ENCODE results near the gene TECPR1.

TECPR1 gene

DNA sequence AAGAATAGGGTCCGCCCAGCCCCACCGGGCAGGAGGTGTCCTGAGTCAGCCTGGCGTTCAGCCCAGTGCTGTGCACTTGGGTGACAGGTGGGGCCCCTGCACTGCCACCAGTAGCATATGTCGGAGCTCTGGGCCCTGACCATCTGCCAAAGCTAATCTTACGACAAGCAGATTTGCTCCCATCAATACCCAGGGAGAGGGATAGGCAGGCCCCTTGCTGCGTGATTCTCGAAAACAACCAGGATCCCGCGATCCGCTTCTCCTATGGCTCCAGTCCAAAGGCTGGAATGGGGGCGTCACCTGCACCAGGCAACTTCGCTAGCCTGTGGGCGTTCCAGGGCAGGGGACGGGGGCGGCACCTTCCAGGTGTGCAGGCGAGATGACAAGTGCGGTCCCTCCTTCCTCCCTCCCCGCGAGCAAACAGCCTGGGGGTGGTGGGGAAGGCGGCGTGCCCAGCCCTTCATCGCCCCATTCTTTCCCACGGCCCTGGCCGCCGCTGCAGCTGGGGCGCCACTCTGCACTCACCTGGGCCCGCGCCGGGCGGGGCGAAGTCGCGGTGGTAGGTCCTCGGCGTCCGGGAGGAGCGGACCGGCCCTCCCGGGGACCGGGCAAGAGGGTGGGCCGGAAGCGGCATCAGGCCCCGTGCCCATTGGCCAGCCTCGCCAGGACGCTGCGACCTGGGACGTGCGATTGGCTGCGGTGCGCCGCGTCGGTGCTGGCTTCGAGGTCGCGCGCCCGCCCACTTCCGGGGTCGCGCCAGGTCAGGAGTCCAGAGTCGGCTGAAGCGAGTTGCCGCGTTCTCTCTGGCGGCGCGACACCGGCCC, at the start of gene TECPR1:
TSS of gene TECPR1 (minus strand) at position 632 of the 824 bp plus-strand sequence. CDS start 6,086 bp downstream, outside the sequence.
- peak; percentile 65 for DNase-seq

GRCh38 chr7:98300595-98301372, 48.8 kb upstream of the TECPR1 start:
- no peak for DNase-seq

DNA sequence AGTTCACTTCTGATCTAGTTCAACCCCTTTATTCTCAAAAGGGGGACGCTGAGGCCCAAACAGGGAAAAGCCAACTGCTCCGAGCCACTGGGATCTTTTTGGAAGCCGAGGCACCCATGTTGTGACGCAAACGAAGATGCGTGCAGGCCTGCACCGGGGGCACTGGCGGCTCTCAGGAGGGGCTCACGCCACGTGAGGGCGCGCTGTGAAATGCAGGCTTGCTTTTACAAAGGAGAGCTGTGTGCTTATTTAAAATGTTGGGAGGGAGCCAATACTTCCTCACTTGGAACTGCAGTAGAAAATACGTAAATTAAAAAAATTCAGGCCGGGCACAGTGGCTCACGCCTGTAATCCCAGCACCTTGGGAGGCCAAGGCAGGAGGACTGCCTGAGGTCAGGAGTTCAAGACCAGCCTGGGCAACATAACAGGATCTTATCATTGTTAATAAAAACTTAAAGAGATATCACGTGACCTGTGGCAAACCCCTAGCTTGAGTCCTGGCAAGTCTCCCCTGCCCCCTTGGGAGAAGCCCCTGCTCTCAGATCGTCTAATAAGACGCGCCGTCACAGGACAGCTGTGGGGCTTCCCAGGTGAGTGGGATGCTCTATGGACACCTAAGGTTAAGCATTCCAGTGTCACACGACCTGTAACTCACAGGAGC, 45.7 kb upstream of the TECPR1 start:
- DNase-seq: no peak

GRCh38 chr7:98296833-98297232, 44.8 kb upstream of the TECPR1 start:
- no peak for DNase-seq

DNA sequence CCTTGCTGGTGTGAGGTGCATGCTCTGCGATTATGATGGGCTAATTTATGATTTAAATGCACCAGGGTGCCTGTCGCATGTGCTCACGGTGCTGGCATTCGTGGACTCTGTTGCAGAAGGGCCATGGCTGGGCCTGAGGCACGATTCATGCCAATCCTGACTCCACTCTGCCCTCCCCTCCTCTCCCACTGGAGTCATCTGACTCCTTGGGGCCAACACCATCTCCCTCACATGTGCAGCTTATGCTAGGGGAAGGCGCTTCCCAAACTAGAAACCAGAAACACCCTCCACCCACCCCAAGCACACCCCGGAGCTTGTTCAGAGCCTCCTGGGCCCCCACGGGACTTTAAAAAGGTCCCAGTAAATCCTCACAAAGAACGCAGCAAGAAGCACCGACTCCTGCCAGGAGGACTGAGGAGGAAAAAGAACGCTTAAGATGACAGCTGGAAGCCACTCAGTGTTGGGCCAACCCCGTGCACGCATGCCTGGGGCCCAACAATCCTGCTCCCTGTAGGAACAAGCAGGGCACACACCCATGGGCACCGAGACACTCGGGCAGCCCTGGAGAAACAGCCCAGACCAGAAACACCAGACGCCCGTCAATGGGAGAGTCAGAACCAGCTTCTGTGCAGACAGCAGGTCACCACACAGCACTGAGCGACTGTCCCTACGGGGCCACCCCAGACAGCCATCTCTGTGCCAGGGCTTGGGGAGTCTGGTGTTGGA, 43.6 kb upstream of the TECPR1 start:
- no peak for DNase-seq

GRCh38 chr7:98294798-98295382, 42.9 kb upstream of the TECPR1 start:
- DNase-seq: no peak

GRCh38 chr7:98294326-98294725, 42.3 kb upstream of the TECPR1 start:
- no peak for DNase-seq

DNA sequence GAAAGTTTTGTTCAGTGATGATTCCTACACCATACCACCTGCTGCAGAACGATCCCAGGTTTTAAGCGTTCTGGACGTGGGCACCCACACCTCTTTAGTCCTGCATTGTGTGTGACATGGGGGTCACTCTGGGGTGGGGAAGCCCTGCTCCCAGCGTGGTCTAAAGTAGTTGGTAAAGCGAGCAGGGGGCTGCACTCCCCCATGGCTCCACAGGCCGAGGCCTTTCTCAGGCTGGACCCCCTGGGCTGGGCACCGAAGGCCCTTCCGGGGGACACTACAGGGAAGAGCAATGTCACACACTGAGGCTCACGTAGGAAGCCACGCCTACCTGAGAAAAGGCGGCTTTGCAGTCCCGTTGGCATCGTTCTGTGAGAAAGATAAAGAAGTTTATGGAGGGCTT, 41.7 kb upstream of the TECPR1 start:
- no peak for DNase-seq

DNA sequence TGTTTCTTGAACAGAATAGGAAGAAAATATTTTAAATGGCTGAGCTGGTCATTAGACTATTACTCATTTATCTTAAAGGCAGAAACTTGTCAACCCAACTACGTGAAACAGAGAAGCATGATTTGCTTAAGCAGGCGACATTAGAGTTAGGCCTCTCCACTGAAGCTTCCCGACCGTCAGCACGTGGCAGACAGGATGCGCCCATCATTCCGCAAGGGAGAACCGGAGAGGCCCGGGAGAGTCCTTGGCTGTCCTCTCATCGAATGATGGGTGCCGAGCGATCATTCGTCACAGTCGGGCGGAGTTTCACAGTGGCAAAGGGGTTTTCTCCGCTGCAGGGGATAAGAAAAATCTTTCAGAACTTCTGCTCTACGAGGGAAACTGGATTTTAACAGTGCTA, 41.2 kb upstream of the TECPR1 start:
- DNase-seq: no peak

GRCh38 chr7:98291717-98292116, 39.7 kb upstream of the TECPR1 start:
- no peak for DNase-seq

DNA sequence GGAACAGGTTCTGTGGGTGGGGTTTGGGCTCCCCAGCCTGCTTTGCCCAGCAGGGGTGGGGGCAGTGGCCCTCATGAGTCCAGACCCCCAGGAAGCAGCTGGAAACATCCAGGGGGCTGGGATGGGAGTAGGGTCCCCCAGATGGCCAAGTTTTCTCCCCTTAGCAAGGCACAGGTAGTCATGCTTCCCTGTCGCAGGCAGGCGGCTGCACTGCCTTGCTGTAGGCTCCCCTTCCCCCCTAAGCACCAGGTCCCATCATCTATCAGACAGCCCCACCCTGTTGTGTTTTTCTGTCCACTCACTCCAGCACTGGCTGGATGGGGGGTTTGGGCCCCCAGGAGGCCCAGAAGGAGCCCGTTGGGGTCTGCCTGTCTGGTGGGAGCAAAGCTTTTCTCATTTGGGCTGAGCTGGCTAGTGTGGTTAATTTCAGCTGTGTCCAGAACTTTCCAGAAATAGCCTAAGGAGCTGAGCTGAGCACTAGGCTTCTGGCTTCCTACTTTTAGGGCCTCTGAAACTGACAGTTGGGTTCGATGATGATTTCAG, 37.4 kb upstream of the TECPR1 start:
- DNase-seq: no peak

- no peak for DNase-seq
Observed at GRCh38 chr7:98288064-98288823, 36.2 kb upstream of the TECPR1 start.

DNA sequence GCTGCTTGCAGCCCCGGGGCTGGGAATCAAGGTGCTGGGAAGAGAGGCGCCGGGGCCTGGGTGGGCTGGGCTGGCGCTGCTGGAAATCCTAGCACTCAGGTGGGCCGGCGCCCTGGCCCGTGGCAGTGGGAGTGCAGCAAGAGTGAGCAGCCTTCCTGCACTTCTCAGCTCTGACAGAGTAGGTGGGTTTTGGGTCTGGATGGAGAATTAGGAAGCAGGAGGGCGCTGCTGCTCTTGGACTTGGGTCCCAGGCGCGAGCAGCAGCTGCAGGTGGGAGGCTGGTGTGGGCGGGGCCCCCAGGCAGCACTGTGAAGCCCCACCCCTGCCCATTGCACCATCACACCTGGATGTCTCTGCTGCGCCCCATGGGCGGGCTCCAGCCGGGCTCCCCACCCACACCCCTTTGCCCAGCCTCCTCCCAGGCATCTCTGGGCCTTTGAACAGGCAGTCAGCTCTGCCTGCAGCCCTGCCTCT, 35.5 kb upstream of the TECPR1 start:
- no peak for DNase-seq

DNA sequence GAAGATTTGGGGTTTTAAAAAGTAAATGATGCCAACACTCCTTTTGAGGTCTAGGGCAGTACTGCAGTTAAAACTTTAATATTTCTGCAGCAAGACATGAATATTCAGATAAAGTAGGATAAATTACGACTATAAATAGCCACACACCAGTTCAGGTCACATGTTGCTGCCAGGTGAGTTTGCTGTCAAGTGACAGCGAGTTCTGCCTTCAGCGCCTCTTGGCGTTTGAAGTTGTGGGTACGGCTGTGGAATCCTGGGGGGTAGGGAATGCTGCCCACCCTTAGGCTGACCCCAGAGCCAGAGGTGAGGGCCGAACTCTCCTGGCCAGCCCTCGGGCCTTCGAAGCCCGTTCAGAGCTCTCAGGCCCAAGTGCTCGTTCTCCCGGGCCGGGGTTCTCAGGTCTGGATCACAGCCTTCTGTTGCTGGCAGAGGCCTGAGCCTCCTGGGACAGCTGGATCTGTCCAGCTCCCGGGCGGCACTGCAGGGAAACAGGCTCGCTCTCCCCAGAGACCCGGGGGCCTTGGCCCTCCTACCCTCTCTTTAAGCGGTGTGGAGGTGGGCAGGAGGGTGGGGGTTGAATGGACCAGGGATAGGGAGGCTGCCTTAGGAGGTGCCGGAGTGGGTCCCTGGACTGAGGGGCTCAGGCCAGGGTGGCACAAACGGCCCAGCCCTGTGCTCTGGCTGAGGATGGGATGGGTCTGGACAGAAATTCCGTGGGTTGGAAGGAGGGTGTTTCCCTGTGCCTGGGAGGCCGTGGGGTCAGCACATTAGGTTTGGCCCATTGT, 34.9 kb upstream of the TECPR1 start:
- no peak for DNase-seq

- peak; percentile 55 for DNase-seq
Observed at GRCh38 chr7:98286093-98286539, 34.1 kb upstream of the TECPR1 start.

GRCh38 chr7:98285157-98286092, 33.4 kb upstream of the TECPR1 start:
- no peak for DNase-seq

GRCh38 chr7:98284335-98285036, 32.5 kb upstream of the TECPR1 start:
- DNase-seq: no peak

- no peak for DNase-seq
Observed at GRCh38 chr7:98283887-98284222, 31.8 kb upstream of the TECPR1 start.

Measured in T1000 (cell line).